ENCODE data around the gene ITGB1BP2.
A peak's percentile ranks its signal among the peaks of the same experiment; 100 is the strongest.
"Not testable (repeated sequence)": the region's sequence is repeated elsewhere in the genome, so short reads cannot be mapped to it uniquely, and the experiment has no call there.

ITGB1BP2 gene

DNA sequence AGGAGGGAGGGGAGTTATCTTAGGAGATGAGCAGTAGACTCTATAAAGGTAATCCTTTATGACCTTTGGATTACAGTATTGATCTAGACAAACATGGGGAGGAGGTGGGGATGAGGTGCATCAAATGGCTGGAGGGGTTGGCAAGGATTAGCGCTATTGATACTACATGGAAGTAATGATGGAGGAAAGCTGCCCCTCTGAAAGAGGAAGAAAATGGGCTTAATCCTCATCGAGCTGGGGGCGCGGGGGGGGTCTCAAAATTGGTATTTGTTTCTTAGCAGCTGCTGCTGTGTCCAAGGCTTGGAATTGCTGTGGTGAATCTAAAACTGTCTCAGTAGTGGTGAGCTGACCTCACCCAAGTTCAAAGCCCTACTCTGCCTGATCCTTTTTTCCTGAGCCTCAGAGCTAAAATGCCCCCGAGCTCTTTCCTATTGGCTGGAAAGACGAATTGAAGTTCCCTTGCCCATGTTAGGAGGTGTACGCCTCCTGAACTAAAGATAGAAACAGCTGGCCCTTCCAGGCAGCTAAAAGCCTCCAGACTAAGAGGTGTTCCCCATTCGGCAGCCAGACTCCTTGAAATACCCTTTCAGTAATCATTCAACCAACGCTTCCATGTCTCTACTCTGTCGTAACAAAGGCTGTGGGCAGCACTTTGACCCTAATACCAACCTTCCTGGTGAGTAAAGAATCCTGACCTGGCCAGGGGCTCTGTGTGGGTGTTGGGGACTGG lies at the start of gene ITGB1BP2:
ITGB1BP2 (plus strand) TSS at position 556 of the 730 bp plus-strand sequence; CDS start at position 613, 57 bp downstream.
- no peak for DNase-seq (ENCODE audit: low read depth)

DNA sequence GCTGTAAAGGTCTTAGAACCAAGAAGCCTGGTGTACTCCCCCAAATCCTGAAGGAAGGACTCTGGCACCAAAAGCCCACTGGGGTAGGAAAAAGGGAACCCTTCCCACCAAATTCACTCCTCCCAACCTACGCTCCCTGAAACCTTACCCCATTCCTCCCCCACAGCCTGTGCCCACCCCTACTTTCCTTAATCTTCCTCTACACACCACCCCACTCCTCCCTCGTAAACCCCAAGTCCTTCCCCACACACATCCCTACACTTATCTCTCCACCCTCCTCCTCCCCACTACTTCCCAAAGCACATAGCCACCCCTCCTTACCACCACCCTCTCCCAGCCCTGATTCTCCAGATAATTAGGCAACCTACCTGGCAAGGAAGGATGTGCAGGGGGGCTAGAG lies 49.3 kb upstream of the ITGB1BP2 start:
- DNase-seq (ENCODE audit: low read depth): no peak

DNA sequence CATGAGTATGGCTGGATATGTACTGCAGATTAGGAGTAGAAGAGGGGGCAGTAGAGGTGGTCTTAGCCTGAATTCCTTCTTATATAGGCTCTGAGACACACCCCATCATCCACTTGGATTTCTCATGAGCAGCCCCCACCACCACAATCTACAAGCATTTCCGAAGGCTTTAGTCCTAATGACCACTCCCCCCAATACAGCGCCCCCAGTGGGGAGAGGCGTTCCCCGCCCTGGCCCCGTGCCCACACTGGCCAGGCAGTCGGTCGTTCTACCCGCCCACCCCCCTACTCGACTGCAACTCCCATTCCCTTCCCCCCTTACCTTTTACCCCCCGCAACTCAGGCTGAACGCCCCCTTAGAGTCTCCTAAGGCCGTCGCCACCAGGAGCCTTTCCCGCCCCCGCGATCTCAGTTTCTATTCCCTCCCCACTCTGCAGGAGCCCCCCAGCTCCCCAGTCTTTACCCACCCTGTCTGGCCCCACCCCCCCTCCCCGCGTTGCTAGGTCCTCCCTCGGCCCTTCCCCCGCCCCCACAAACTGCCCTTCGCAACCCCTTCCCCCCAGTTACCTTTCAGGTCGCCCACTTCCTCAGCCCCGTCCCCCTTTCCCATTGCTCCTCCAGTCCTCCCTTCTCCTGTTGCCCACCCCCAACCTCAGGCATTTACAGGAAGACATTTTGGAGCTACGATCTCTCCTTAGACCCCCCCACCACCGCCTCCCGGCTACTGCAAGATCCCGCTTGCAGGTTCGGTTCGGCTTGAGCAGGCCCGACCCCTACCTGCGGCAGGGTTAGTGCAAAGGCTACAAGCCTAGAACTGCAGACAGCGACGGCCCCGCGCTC lies 48.1 kb upstream of the ITGB1BP2 start:
- DNase-seq (ENCODE audit: low read depth): no peak

DNA sequence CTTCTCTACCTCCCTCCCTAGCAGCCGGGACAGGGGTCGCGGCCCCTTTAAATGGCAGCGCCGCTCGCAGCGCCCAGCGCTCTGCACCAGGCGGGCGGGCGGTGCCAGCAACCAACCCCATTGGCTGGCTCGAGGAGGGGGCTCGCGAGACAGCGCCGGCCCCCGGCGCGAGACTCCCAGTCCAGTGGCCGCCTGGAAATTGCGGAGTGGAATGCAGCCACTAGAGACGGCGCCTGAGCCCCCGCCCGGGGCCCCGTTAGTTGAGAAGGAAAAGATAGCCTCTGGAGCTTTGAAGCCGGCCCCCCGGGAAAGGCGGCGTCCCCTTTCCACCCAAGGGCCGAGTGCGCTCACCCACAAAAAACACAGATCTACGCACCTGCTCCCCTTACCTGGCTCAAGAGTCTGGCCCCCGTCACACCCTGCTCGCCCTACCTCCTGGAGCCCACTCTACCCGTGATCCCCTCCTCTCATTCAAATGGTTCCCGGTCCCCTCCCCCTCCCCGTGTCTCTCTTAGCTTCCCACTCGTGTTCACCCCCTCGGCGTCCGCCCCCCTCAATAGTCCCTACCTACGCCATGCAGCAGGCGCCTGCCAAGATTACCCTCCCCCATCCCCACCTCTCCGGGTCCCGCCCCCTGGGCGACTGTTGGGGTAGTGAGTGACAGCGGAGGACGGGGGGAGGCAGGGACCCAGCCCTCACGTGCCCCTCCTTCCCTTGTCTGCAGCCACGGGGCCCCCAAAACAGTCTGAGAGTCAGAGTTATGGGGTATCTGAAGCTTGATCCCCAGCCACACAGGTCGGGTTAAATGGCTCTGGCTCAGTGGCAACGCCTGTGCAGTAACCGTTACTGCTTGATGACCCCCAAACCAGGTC lies 47.2 kb upstream of the ITGB1BP2 start, which contains the start of gene ZMYM3:
ZMYM3 (minus strand) TSS at position 49 of the 872 bp plus-strand sequence. CDS start 885 bp downstream, outside the sequence.
- peak; percentile 18 for DNase-seq (ENCODE audit: low read depth)

DNA sequence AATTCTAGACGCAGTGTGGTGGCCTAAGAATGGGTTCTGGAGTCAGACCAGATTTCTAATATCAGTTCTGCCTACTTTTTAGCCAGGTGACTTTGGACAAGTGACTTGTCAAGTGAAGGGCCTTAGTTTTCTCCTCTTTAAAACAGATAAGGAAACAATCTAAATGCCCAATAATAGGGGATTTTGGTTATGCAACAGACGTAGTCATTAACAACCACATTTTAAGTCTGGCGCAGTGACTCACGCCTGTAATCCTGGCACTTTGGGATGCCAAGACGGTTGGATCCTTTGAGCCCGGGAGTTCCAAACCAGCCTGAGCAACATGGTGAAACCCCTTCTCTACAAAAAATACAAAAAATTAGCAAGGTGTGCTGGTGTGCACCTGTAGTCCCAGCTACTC lies 45.5 kb upstream of the ITGB1BP2 start:
- DNase-seq (ENCODE audit: low read depth): no peak

DNA sequence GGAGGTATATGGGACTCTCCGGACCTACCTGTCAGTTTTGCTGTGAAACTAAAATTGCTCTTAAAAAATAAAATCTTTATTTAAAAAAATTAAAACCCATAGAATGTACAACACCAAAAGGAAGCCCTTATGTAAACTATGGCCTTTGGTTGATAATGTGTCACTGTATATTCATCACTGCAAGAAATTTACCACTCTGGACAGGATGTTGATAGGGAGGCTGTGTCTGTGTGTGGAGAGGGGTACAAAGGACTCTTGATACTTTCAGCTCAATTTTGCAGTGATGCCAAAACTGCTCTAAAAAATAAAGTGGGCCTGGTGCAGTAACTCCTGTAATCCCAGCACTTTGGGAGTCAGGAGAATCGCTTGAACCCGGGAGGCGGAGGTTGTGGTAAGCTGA lies 44.7 kb upstream of the ITGB1BP2 start:
- no peak for DNase-seq (ENCODE audit: low read depth)

DNA sequence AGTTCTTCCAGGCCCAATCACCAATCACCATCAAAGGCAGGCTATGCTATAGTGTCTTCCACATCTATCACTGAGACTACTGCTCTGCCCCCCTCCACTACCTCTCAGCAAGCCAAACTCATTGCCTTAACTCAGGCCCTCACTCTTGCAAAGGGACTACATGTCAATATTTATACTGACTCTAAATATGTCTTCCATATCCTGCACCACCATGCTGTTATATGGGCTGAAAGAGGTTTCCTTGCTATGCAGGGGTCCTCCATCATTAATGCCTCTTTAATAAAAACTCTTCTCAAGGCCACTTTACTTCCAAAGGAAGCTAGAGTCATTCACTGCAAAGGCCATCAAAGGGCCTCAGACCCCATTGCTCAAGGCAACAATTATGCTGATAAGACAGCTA lies 32.9 kb upstream of the ITGB1BP2 start:
- not testable (repeated sequence) for DNase-seq (ENCODE audit: low read depth)

DNA sequence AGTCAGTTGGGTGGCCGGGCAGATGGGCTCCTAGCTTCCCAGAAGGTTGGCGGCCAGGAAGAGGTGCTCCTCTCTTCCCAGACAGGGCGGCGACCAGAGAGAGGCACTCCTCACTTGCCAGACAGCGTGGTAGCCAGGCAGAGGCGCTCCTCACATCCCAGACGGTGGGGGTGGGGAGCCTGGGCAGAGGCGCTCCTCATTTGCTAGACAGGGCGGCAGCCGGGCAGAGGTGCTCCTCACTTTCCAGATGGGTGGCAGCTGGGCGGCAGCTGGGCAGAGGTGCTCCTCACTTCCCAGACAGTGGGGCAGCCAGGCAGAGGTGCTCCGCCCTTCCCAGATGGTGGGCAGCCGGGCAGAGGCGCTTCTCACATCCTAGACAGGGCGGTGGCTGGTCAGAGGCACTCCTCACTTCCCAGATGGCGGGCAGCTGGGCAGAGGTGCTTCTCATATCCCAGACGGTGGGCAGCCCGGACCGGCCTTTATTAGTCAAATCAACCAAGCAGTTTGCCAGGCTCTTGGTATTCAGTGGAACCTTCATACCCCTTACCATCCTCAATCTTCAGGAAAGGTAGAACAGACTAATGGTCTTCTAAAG lies 31.7 kb upstream of the ITGB1BP2 start:
- no peak for DNase-seq (ENCODE audit: low read depth)

DNA sequence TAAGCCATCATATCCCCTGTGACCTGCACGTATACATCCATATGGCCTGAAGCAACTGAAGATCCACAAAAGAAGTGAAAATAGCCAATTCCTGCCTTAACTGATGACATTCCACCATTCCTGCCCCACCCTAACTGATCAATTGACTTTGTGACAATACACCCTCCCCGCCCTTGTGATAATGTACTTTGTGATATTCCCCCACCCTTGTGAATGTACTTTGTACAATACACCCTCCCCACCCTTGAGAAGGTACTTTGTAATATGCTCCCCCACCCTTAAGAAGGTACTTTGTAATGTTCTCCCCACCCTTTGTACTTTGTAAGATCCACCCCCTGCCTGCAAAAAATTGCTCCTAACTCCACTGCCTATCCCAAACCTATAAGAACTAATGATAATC lies 29.2 kb upstream of the ITGB1BP2 start:
- not testable (repeated sequence) for DNase-seq (ENCODE audit: low read depth)

DNA sequence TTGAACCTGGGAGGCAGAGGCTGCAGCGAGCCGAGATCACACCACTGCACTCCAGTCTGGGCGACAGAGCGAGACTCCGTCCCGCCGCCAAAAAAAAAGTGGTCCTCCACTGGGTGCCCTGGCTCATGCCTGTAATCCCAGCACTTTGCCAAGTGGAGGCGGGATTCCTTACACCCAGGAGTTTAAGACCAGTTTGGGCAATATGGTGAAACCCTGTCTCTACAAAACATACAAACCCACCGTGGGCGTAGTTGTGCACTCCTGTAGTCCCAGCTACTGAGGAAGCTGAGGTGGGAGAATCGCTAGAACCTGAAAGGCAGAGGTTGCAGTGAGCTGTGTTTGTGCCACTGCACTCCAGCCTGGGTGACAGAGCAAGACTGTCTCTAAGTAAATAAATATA lies 20.2 kb upstream of the ITGB1BP2 start:
- DNase-seq (ENCODE audit: low read depth): not testable (repeated sequence)

DNA sequence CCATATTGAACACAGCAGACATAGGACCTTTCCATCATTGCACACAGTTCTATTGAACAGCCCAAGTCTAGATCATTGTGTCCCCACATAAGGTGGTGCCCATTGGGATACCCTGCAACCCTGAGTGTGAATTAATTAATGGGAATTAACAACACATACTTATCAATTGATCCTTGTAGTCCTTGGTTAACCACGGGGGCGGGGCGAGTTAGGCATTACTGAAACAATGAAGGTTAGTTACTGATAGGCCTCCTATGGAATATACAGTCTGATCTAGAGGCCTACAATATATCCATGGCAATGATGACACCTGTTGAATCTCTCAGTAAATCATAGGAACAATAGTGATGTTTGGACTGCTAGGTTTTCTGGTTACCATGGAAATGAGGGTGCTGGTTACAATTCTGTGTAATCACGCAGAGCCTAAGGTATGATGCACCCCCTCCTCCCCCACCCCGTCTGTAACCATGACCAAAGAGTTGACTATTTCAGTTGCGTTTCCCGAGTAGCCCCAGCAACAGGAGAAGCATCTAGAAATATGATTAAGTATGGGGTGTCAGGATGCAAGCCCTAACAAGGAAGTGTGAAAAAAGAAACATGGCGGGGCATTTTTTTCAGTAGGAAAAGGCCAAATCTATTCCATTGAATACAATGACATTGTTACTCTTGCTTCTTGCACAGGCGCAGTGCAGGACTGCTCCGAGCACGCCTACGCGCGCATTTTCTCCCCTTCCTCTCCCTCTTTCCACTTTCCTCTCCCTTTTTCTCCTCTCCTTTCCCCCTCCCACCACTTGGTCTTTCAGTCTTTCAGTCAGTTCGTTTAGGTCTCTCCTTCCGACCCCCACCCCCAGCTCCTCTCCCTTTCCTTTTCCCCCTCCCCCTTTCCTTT lies 18.8 kb upstream of the ITGB1BP2 start:
- DNase-seq (ENCODE audit: low read depth): no peak

DNA sequence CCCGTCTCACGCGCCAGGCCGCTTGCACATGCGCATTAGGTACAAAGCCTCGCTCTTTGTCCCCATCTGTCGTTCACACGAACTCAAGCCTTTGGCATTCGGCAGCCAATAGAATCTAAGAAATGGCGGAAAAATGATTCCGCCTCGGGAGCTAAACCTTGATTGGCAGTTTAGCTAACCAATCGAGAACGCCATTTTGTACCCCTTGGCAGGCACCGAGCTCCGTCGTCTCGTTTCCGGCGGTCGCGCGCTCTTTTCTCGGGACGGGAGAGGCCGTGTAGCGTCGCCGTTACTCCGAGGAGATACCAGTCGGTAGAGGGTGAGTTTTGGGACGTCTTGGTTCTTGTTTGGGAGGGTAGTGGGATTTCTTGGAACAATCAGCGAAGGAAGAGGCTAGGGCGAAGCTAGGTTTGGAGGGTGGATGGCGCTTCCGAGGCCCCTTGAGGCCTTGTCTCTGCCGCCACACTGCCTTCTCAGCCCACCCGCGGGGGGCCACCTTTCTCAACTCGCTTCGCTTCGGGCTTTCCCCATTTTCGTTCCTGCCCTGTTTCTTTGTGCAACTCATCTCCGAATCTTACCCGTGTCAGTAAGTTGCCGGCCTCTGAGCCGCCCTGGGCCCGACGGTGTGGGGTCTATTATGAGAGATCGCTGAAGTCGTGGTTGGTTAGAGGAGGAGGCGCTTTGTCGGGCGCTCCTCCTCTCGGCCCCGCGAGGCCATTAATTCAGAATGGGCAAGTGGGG lies 18.0 kb upstream of the ITGB1BP2 start, which contains the start of gene NONO:
NONO (plus strand) TSS at position 233 of the 741 bp plus-strand sequence. CDS start 7,003 bp downstream, outside the sequence.
- DNase-seq (ENCODE audit: low read depth): peak; percentile 95

DNA sequence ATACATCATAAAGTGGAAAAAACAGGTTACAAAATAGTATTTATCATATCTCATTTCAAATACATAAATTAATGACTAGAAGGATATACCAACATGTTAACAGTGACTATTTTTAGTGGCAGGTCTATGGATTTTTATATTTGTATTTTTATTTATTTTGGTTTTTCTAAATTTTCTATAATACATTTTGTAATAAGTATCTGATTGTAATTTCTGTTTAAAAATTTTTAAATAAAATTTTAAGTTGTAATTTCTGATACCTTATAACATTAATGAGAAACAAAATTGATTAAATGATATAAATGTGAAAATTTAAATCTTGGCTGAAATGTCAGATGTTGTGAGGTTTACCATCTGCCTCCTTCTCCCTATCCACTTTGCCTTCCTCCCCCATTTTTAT lies 15.6 kb upstream of the ITGB1BP2 start:
- DNase-seq (ENCODE audit: low read depth): no peak

DNA sequence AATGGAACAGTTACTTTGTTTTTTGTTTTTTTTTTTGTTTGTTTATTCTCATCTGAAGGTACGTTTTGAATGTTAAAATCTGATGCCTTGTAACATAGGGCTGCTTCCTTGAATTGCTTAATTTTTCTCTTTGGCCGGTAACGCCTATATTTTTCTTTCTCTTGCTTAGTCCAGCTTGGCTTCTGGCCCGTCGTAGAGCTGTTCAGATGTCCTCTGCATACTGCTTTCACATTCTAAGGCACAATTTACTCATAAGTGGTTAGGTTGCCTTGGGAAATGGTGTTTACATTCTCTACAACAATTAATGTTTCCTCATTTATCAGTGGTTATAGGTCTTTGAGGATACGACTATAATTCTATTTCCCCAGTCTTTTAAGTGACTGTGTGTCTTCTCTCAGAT lies 10.2 kb upstream of the ITGB1BP2 start:
- DNase-seq (ENCODE audit: low read depth): no peak

DNA sequence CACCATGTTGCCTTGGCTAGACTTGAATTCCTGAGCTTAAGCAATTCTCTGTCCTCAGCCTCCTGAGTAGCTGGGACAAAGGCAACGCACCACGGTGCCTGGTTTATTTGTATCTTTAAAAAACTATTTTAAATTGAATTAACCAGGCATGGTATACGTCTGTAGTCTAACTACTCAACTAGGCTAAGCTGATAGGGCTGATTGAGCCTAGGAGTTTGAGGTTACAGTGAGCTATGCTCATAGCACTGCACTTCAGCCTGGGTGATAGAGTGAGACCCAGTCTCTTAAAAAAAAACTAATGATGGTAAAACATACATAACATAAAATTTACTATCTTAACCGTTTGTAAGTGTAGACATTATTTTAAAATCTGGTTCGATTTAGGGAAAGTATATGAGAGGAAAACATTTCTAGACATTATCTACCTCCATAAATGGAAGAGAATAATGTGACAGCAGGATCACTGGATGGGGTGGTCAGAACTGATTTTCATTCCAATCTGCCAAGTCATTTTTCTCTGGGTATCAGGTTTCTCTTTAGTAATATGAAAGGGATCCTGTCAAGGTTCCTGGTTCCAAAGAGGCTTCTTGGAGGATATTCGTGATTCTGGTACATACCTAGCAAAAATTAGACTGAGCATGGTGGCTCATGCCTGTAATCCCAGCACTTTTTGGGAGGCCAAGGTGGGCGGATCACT lies 8.7 kb upstream of the ITGB1BP2 start:
- no peak for DNase-seq (ENCODE audit: low read depth)

DNA sequence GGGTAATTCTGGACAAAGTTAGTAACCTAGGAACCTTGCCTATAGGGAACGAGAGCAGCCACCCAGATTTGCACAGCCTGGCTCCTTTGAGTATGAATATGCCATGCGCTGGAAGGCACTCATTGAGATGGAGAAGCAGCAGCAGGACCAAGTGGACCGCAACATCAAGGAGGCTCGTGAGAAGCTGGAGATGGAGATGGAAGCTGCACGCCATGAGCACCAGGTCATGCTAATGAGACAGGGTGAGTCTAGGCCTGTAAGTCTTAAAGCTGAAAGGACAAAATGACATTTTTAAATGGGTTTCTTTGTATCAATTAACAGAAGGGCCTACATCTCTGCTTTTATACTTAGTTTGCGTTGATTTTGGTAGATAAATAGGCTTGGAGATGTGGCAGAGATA lies 4.7 kb upstream of the ITGB1BP2 start:
- no peak for DNase-seq (ENCODE audit: low read depth)

DNA sequence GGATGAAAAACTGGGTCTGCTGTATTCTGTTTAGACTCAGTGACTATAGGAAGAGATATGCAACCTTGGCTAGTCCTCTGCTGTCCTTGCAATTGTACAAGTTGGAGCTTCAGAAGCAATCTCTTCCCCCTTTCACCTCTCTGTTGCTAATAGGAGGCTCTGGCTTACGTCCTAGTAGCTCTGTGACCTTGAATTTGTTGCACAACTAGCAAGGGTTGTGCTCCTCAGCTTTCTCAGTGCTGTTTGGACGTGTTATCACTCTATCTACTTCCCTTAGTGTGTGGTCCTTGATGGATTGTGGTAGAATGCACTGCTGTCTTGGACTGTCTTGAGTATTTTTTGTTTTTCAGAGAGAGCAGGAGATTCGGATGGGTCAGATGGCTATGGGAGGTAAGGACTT lies 3.4 kb upstream of the ITGB1BP2 start:
- no peak for DNase-seq (ENCODE audit: low read depth)

DNA sequence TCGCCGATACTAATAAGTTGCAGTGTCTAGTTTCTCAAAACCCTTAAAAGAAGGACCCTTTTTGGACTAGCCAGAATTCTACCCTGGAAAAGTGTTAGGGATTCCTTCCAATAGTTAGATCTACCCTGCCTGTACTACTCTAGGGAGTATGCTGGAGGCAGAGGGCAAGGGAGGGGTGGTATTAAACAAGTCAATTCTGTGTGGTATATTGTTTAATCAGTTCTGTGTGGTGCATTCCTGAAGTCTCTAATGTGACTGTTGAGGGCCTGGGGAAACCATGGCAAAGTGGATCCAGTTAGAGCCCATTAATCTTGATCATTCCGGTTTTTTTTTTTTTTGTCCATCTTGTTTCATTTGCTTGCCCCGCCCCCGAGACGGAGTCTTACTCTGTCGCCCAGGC lies 1.5 kb upstream of the ITGB1BP2 start:
- not testable (repeated sequence) for DNase-seq (ENCODE audit: low read depth)

DNA sequence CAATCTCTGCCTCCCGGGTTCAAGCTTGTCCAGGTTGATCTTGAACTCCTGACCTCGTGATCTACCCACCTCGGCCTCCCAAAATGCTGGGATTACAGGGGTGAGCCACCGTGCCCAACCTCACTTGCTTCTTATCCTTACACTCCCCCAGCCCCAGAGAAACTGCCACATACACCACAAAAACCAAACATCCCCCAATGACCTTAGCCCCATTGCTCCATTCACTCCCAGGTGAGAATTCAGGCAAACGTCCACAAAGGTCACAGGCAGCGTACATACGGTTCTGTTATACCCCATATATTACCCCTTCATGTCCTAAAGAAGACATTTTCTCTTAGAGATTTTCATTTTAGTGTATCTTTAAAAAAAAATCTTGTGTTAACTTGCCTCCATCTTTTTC lies 1.1 kb upstream of the ITGB1BP2 start:
- not testable (repeated sequence) for DNase-seq (ENCODE audit: low read depth)

All from GM04503 (cell line).